GM12878 (cell line): Measurements from ENCODE around the gene MPC1. TPM values are rescaled to one million over a fixed set of nuclear protein-coding genes. Genes with fewer than 3 reads are reported as not detected.
A peak's percentile ranks its signal among the peaks of the same experiment; 100 is the strongest.

Source experiments
- ATAC-seq: fragments of 200-7000 bp; cut with Tn5 transposase; 3 replicates; pipeline ENCODE4 v1.9.1; 2020; ENCODE audit warnings: mild to moderate bottlenecking, moderate library complexity
- BruUV-seq: library from RNA; stranded (reverse); fragments of 400-500 nt; replicated peaks from 2 replicates; lab custom pipeline; 2021; lab: Mats Ljungman, UMichigan
- CTCF ChIA-PET: fragments of 300-600 bp; sonication (Branson Sonifier 250); formaldehyde crosslinking; extraction: SDS; loops from one replicate; lab custom pipeline; 2021; ENCODE audit warnings: inconsistent platforms; lab: Yijun Ruan, JAX
- POLR2A ChIA-PET: fragments of 350-600 bp; formaldehyde crosslinking; extraction: SDS; loops from one replicate; lab custom pipeline; 2021; ENCODE audit warnings: inconsistent platforms; lab: Charles Lee
- RAD21 ChIA-PET: fragments of 300-600 bp; sonication (Branson Sonifier 250); formaldehyde crosslinking; loops from one replicate; lab custom pipeline; 2023; ENCODE audit warnings: antibody characterized with exemption; ENCODE audit not compliant: unreplicated experiment; lab: Charles Lee
- SMC1A ChIA-PET: fragments of 300-600 bp; sonication (Branson Sonifier 250); formaldehyde crosslinking; loops from one replicate; lab custom pipeline; 2023; ENCODE audit not compliant: unreplicated experiment, uncharacterized antibody; lab: Charles Lee
- DNase-seq: peaks from one replicate; pipeline ENCODE4 v3.0.0-alpha.2; 2011; ENCODE audit warnings: low read depth, low spot score
- FAIRE-seq: peaks from 3 replicates; lab custom pipeline; 2011; peaks lifted over from hg19 to GRCh38; lab: Jason Lieb, UNC
- H2AFZ ChIP-seq: 2 replicates; pipeline ENCODE4 v1.6.0; 2011; ENCODE audit warnings: low read depth, low read length, control low read depth; ENCODE audit not compliant: control insufficient read depth
- H3K27ac ChIP-seq: 2 replicates; pipeline ENCODE4 v1.5.1; 2011; ENCODE audit warnings: control low read depth; ENCODE audit not compliant: control insufficient read depth, insufficient read depth
- H3K27me3 ChIP-seq, 2 experiments: replicated peaks in 1 of 2; 2 replicates each; pipeline versions ENCODE4 v1.6.0 to v1.6.1; 2011; ENCODE audit warnings: low read length in 1 of 2; ENCODE audit not compliant: control insufficient read depth in 2 of 2, insufficient read depth in 2 of 2
- H3K36me3 ChIP-seq, 2 experiments: 2 replicates each; pipeline ENCODE4 v1.5.1; 2011; ENCODE audit warnings: low read length in 1 of 2; ENCODE audit not compliant: control insufficient read depth in 2 of 2, insufficient read depth in 2 of 2
- H3K4me1 ChIP-seq: 2 replicates; pipeline ENCODE4 v1.6.1; 2011; ENCODE audit warnings: mild to moderate bottlenecking, low read length, moderate library complexity, mixed read lengths; ENCODE audit not compliant: control insufficient read depth, insufficient read depth
- H3K4me2 ChIP-seq: 2 replicates; pipeline ENCODE4 v1.6.0; 2011; ENCODE audit warnings: control low read depth; ENCODE audit not compliant: control insufficient read depth, insufficient read depth
- H3K4me3 ChIP-seq: fragments of 200-600 bp; sonication (generic); 2 replicates; pipeline ENCODE4 v1.5.1; 2016
- H3K79me2 ChIP-seq: 2 replicates; pipeline ENCODE4 v1.6.0; 2011; ENCODE audit warnings: low read length; ENCODE audit not compliant: control insufficient read depth, insufficient read depth
- H3K9ac ChIP-seq: 2 replicates; pipeline ENCODE4 v1.8.0; 2011; ENCODE audit warnings: low read length, control low read depth, mixed read lengths; ENCODE audit not compliant: control insufficient read depth, insufficient read depth
- H3K9me3 ChIP-seq: replicated peaks from 3 replicates; pipeline ENCODE4 v1.5.1; 2011; ENCODE audit warnings: mild to moderate bottlenecking, low read length; ENCODE audit not compliant: control insufficient read depth, insufficient read depth
- H4K20me1 ChIP-seq: 2 replicates; pipeline ENCODE4 v1.6.0; 2011; ENCODE audit not compliant: control insufficient read depth, insufficient read depth
- ATF7 ChIP-seq: fragments of 450-650 bp; IDR thresholded peaks from 2 replicates; pipeline ENCODE4 v1.6.1; 2016; ENCODE audit warnings: low read depth, mild to moderate bottlenecking
- FOXM1 ChIP-seq: IDR thresholded peaks from 2 replicates; pipeline ENCODE4 v1.6.1; 2012; ENCODE audit warnings: low read depth, mild to moderate bottlenecking, inconsistent platforms, low read length, moderate library complexity
- WGBS: methylation state at CpG from one replicate; pipeline ENCODE4 v1.1.6; 2016; ENCODE audit warnings: low lambda C conversion rate; ENCODE audit not compliant: insufficient replicate concordance, insufficient coverage; ENCODE audit errors: missing lambda C conversion rate; 5-methylcytosine and 5-hydroxymethylcytosine counted together
- in situ Hi-C: fragments of 300-500 bp; cut with MboI; formaldehyde crosslinking; loops from 9 replicates; pipeline ENCODE4 v1.14.3; 2018; ENCODE audit warnings: mixed read lengths
- intact Hi-C: fragments of 100-400 bp; cut with micrococcal nuclease; formaldehyde crosslinking; loops from one replicate; pipeline ENCODE4 v1.14.2; 2022; ENCODE audit not compliant: unreplicated experiment
- polyA plus RNA-seq, 11 experiments: library from polyadenylated mRNA; depleted of rRNA in 4 of 11; unstranded in 6 of 11; stranded (reverse) in 5 of 11; fragments of >200 nt; fragmentation: Nextera tagmentation in 4 of 11; fragmentation: Illumina TruSeq in 1 of 11; extraction: Ambion mirVana in 4 of 11; extraction: Trizol in 1 of 11; gene quantifications; 1 replicate in 1 of 11; 2 replicates in 10 of 11; pipeline versions ENCODE4 v1.2.1 to v1.2.3, GENCODE V29; 2011 to 2016; ENCODE audit warnings: inconsistent platforms in 2 of 11, missing spikeins in 2 of 11, low read depth in 1 of 11
- total RNA-seq, 4 experiments: library from RNA; depleted of rRNA in 3 of 4; stranded (reverse); fragments of >200 nt in 3 of 4; fragmentation: Illumina TruSeq in 1 of 4; extraction: Trizol in 1 of 4; gene quantifications; 2 replicates each; pipeline versions ENCODE4 v1.2.1 to v1.2.3, GENCODE V29; 2013 to 2021

Gene MPC1
- total and polyA plus RNA-seq, 10 of the 15 experiments (the other 5 are each of a cell fraction or from before 2014, with no cell fraction given): 53.2 to 177 (median 78.8) TPM

GRCh38 chr6:166318227-166318626 is 64.5 kb downstream of the MPC1 start:
- H3K9me3 ChIP-seq: no peaks in the 10 kb centered on the region
- no peak overlapping the region for H3K4me3 ChIP-seq
- SMC1A ChIA-PET: interaction anchor here (1.3 to 2.9 kb wide), 3 partner anchors 49 to 83 kb away, joined by 3 to 16 read pairs (median 5); no protein-coding TSS in a partner anchor
- no peaks in the 10 kb centered on the region for H3K79me2 ChIP-seq
- H3K4me1 ChIP-seq: no peaks in the 10 kb centered on the region
- no peaks in the 10 kb centered on the region for H4K20me1 ChIP-seq
- ATAC-seq (peak; percentile 22; the same call in 2 of the 3 replicates), FAIRE-seq (no peak), DNase-seq (no peak)
- in situ Hi-C loops: no loop called here
- no peak overlapping the region for H3K27ac ChIP-seq
- intact Hi-C loops: no loop called here
- H2AFZ ChIP-seq: no peak overlapping the region
- CTCF ChIA-PET: interaction anchor here (0.9 to 4.3 kb wide), 6 partner anchors 9 to 86 kb away, joined by 3 to 25 read pairs (median 4); partner anchors contain the start of gene PRR18
- RAD21 ChIA-PET: interaction anchor here (0.9 to 3.5 kb wide), 2 partner anchors 42 to 63 kb away, joined by 4 to 17 read pairs; no protein-coding TSS in a partner anchor
- 76% methylated on average over 14 of the region's 14 CpGs for WGBS
- peaks cover 0 to 17% of the 10 kb centered on the region in 2 experiments for H3K36me3 ChIP-seq
- TF ChIP-seq ATF7: no peak
- BruUV-seq: no TSS peak
- POLR2A ChIA-PET: interaction anchor here (0.8 to 1.0 kb wide), 2 partner anchors 9 to 74 kb away, joined by 3 read pairs; no protein-coding TSS in a partner anchor
- no peak overlapping the region for H3K4me2 ChIP-seq
- H3K9ac ChIP-seq: no peak overlapping the region
- no peaks in the 10 kb centered on the region for H3K27me3 ChIP-seq

GRCh38 chr6:166317261-166318212 is 65.2 kb downstream of the MPC1 start:
- TF ChIP-seq FOXM1: no peak
- H3K27ac ChIP-seq: no peak overlapping the region
- peaks cover 0 to 11% of the 10 kb centered on the region in 2 experiments for H3K36me3 ChIP-seq
- WGBS: 82% methylated on average over 19 of the region's 19 CpGs
- FAIRE-seq (no peak), DNase-seq (no peak), ATAC-seq (no peak)
- no peak overlapping the region for H2AFZ ChIP-seq
- H3K27me3 ChIP-seq: no peaks in the 10 kb centered on the region
- H4K20me1 ChIP-seq: no peaks in the 10 kb centered on the region
- no peaks in the 10 kb centered on the region for H3K79me2 ChIP-seq
- no peak overlapping the region for H3K4me2 ChIP-seq
- no peak overlapping the region for H3K4me3 ChIP-seq
- RAD21 ChIA-PET: interaction anchor here (0.9 to 3.5 kb wide), 3 partner anchors 42 to 82 kb away, joined by 4 to 17 read pairs (median 5); no protein-coding TSS in a partner anchor
- SMC1A ChIA-PET: interaction anchor here (0.9 to 1.5 kb wide), 4 partner anchors 50 to 75 kb away, joined by 3 to 5 read pairs (median 4); no protein-coding TSS in a partner anchor
- in situ Hi-C loops: no loop called here
- intact Hi-C loops: no loop called here
- H3K4me1 ChIP-seq: no peaks in the 10 kb centered on the region
- BruUV-seq: no TSS peak
- CTCF ChIA-PET: interaction anchor here (0.9 to 4.3 kb wide), 7 partner anchors 8 to 87 kb away, joined by 3 to 25 read pairs (median 3); no protein-coding TSS in a partner anchor
- POLR2A ChIA-PET: interaction anchor here (0.8 to 1.0 kb wide), 2 partner anchors 10 to 74 kb away, joined by 3 read pairs; no protein-coding TSS in a partner anchor
- H3K9me3 ChIP-seq: no peaks in the 10 kb centered on the region
- no peak overlapping the region for H3K9ac ChIP-seq
